Measurements from ENCODE around the gene CFAP74. TPM values are rescaled to one million over a fixed set of nuclear protein-coding genes. Genes with fewer than 3 reads are reported as not detected.

CFAP74 gene
- total and polyA plus RNA-seq, 11 donors, result 0.03 to 0.33 (median 0.07) TPM; not detected in 8

DNA sequence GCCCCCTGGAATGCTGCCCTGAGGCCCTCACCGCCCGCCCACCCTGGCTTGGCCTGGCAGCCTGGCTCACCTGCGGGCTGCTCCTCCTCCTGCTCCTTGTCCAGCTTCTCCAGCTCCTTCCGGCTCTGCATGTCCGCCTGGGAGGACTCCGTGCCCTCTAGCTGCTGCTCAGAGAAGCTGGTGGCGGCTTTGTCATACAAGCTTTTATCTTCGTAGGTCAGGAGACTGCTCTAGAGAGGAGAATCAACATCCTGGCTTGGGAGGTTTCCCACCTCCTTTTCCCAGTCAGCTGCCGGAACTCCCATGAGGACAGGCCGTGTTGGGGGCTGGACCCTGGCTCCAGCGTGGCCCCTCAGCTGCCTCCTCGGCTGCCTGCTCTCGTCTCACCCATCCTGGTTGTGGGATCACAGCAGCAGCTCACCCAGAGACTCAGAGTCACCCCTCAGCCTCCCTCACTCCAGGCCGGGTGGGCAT is 47.9 kb downstream of the CFAP74 start:
- WGBS, 4 donors, result 48 to 76% (median 61%) methylated on average over 14 of the region's 14 CpGs
- TF ChIP-seq POLR2A (IDR thresholded peaks at IDR 0.05), result no peak
- TF ChIP-seq, protein P1, sequence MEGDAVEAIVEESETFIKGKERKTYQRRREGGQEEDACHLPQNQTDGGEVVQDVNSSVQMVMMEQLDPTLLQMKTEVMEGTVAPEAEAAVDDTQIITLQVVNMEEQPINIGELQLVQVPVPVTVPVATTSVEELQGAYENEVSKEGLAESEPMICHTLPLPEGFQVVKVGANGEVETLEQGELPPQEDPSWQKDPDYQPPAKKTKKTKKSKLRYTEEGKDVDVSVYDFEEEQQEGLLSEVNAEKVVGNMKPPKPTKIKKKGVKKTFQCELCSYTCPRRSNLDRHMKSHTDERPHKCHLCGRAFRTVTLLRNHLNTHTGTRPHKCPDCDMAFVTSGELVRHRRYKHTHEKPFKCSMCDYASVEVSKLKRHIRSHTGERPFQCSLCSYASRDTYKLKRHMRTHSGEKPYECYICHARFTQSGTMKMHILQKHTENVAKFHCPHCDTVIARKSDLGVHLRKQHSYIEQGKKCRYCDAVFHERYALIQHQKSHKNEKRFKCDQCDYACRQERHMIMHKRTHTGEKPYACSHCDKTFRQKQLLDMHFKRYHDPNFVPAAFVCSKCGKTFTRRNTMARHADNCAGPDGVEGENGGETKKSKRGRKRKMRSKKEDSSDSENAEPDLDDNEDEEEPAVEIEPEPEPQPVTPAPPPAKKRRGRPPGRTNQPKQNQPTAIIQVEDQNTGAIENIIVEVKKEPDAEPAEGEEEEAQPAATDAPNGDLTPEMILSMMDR (IDR thresholded peaks at IDR 0.05), result no peak
- Histone ChIP-seq H3K4me1 (peaks cover 0 to 12% (median 7%) of the 10 kb centered on the region in 12 donors), H3K27me3 (peaks cover 0 to 25% (median 11%) of the 10 kb centered on the region in 9 donors), H3K36me3 (no peaks in the 10 kb centered on the region), H3K4me3 (no peak overlapping the region), H3K27ac (no peak overlapping the region), H3K9me3 (no peaks in the 10 kb centered on the region)
- ATAC-seq, result no peak
- intact Hi-C loops (cut with DNase I), result loop anchor here in 2 of 10 donors (5.0 kb wide), 1 partner anchor 92 kb away; no protein-coding TSS in a partner anchor
- no peak for DNase-seq

DNA sequence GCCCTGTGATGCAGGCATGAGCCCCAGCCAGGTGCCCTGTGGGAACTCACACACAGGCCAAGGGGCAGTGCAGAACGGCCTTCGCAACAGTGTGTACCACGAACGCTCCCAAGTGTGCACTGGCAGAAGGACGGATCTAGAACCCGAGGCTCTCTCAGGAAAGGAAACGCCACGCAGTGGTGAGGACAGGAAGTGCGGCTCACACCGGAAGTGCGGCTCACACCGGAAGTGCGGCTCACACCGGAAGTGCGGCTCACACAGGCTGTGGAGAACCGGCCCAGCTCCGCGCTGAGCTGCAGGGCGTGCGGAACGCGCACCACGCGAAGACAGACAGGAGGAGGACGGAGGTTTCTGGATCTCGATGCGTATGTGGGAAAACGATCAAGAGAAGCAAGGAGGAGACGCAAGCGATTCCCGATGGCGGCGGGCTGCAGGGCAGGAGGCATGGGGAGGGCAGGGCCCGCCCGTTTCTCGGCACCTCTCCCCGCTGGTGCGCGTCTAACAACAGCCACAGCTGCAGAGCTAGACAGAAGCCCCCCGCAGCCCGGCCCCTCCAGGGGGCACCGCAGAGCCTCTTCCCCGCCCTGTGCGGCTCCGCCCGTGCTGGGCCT is 48.6 kb downstream of the CFAP74 start:
- Histone ChIP-seq H3K4me3 (no peak overlapping the region), H3K27ac (no peak overlapping the region), H3K9me3 (no peaks in the 10 kb centered on the region), H3K27me3 (peaks cover 0 to 24% (median 7%) of the 10 kb centered on the region in 9 donors), H3K36me3 (no peaks in the 10 kb centered on the region), H3K4me1 (peaks cover 0 to 7% (median 3%) of the 10 kb centered on the region in 12 donors)
- TF ChIP-seq POLR2A (IDR thresholded peaks at IDR 0.05), result no peak
- 76 to 90% (median 87%) methylated on average over 45 to 46 of the region's 46 CpGs for WGBS, 4 donors
- intact Hi-C loops (cut with DNase I), result loop anchor here in 2 of 10 donors (5.0 kb wide), 1 partner anchor 92 kb away; no protein-coding TSS in a partner anchor
- DNase-seq, result no peak
- no peak for ATAC-seq

DNA sequence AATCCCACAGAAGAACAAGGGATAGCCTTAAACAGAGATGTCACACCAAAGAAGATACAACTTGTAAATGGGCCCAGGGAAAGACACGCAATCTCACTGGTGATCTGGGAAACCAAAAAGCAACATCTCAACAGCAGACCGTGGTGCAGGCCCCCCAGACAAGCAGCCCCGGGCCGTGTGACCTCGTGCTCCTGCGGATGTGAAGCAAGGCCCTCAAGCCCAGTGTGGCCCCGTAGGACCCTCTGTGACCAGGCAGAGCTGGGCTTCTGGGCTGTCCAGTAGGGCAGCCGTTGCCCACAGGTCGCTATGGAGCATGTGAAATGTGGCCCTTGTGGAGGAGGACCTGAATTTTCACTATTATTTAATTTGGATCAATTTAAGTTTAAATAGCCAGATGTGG is 49.6 kb downstream of the CFAP74 start:
- 84 to 89% (median 89%) methylated on average over 9 of the region's 9 CpGs for WGBS, 4 donors
- DNase-seq (no peak), ATAC-seq (no peak)
- intact Hi-C loops (cut with DNase I), result no loop called here
- no peak overlapping the region for H3K27ac ChIP-seq
- no peaks in the 10 kb centered on the region for H3K9me3 ChIP-seq
- H3K4me1 ChIP-seq, result no peaks in the 10 kb centered on the region
- H3K4me3 ChIP-seq, result no peak overlapping the region
- peaks cover 0 to 15% (median 0%) of the 10 kb centered on the region in 9 donors for H3K27me3 ChIP-seq
- no peak for TF ChIP-seq POLR2A (IDR thresholded peaks at IDR 0.05)
- TF ChIP-seq, protein P1 (IDR thresholded peaks at IDR 0.05), result no peak
- no peaks in the 10 kb centered on the region for H3K36me3 ChIP-seq

DNA sequence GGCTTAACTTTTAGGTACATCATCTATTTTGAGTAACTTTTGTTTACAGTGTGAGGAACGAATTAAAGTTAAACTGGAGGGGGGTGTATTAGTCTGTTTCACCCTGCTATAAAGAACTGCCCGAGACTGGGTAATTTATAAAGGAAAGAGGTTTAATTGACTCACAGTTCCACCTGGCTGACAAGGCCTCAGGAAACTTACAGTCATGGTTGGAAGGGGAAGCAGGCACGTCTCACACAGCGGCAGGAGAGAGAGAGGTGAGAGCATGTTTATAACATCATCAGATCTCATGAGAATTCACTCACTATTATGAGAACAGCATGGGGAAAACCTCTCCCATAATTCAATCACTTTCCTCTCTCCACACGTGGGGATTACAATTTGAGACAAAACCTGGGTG is 52.6 kb downstream of the CFAP74 start:
- WGBS, 4 donors, result 67 to 76% (median 73%) methylated on average over 5 of the region's 5 CpGs

More for the DNA sequence above, 52.6 kb downstream of the CFAP74 start:
- TF ChIP-seq, protein P1 (IDR thresholded peaks at IDR 0.05), result no peak
- no peak for TF ChIP-seq POLR2A (IDR thresholded peaks at IDR 0.05)
- Histone ChIP-seq H3K9me3 (no peaks in the 10 kb centered on the region), H3K4me1 (peaks cover 0 to 10% (median 2%) of the 10 kb centered on the region in 12 donors), H3K4me3 (no peak overlapping the region), H3K36me3 (no peaks in the 10 kb centered on the region), H3K27me3 (no peaks in the 10 kb centered on the region), H3K27ac (no peak overlapping the region)
- DNase-seq (no peak), ATAC-seq (no peak)
- intact Hi-C loops (cut with DNase I), result no loop called here

Measured in heart left ventricle (tissue), 16 donors.